ENCODE results near the gene DOCK6. TPM values are rescaled to one million over a fixed set of nuclear protein-coding genes. Genes with fewer than 3 reads are reported as not detected.
A peak's percentile ranks its signal among the peaks of the same experiment; 100 is the strongest.

DOCK6 gene
- total RNA-seq, 1 donor: 13.6 TPM

- DNase-seq (ENCODE audit: low read depth): no peak
- H3K4me3 ChIP-seq (ENCODE audit: low read depth, low read length): no peak overlapping the region
- TF ChIP-seq, protein P1, sequence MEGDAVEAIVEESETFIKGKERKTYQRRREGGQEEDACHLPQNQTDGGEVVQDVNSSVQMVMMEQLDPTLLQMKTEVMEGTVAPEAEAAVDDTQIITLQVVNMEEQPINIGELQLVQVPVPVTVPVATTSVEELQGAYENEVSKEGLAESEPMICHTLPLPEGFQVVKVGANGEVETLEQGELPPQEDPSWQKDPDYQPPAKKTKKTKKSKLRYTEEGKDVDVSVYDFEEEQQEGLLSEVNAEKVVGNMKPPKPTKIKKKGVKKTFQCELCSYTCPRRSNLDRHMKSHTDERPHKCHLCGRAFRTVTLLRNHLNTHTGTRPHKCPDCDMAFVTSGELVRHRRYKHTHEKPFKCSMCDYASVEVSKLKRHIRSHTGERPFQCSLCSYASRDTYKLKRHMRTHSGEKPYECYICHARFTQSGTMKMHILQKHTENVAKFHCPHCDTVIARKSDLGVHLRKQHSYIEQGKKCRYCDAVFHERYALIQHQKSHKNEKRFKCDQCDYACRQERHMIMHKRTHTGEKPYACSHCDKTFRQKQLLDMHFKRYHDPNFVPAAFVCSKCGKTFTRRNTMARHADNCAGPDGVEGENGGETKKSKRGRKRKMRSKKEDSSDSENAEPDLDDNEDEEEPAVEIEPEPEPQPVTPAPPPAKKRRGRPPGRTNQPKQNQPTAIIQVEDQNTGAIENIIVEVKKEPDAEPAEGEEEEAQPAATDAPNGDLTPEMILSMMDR (IDR thresholded peaks at IDR 0.05; ENCODE audit: insufficient read depth, low read length): no peak
Measured at GRCh38 chr19:11171144-11171543, 91.2 kb downstream of the DOCK6 start.

- TF ChIP-seq, protein P1 (IDR thresholded peaks at IDR 0.05; ENCODE audit: insufficient read depth, low read length): no peak
- no peak for DNase-seq (ENCODE audit: low read depth)
Measured at GRCh38 chr19:11169896-11170678, 92.2 kb downstream of the DOCK6 start.

DNA sequence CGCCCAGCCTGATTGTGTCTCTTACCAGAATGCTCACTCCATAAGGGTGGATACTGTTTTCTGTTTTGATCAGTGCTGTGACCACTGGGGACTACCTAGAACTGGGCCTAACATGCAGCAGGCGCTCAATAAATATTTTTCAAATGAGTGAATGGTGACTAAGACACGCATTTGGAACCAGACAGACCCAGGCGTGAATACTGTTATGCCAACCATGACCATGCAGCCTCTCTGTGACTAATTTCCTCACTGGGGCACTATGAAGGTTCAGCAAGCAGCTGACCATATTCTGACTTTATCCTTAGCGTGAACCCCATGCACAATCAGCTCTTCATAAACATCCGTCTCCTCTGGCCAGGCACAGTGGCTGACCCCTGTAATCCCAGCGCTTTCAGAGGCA lies 93.8 kb downstream of the DOCK6 start:
- TF ChIP-seq, protein P1 (IDR thresholded peaks at IDR 0.05; ENCODE audit: insufficient read depth, low read length): no peak
- no peak overlapping the region for H3K4me3 ChIP-seq (ENCODE audit: low read depth, low read length)

More at GRCh38 chr19:11169896-11170678, 92.2 kb downstream of the DOCK6 start:
- H3K4me3 ChIP-seq (ENCODE audit: low read depth, low read length): no peak overlapping the region

GRCh38 chr19:11166281-11167142 lies 95.8 kb downstream of the DOCK6 start:
- no peak overlapping the region for H3K4me3 ChIP-seq (ENCODE audit: low read depth, low read length)
- DNase-seq (ENCODE audit: low read depth): peak; percentile 74
- TF ChIP-seq, protein P1 (IDR thresholded peaks at IDR 0.05; ENCODE audit: insufficient read depth, low read length): no peak

More for the DNA sequence above, 93.8 kb downstream of the DOCK6 start:
- DNase-seq (ENCODE audit: low read depth): peak; percentile 93

- peak; percentile 55 for DNase-seq (ENCODE audit: low read depth)
- TF ChIP-seq, protein P1 (IDR thresholded peaks at IDR 0.05; ENCODE audit: insufficient read depth, low read length): no peak
- H3K4me3 ChIP-seq (ENCODE audit: low read depth, low read length): peak overlapping the region; percentile 46
Measured at GRCh38 chr19:11165486-11166030, 96.8 kb downstream of the DOCK6 start.

GRCh38 chr19:11164879-11165406 lies 97.4 kb downstream of the DOCK6 start:
- peak; percentile 100 for DNase-seq (ENCODE audit: low read depth)
- H3K4me3 ChIP-seq (ENCODE audit: low read depth, low read length): peak overlapping the region; percentile 54

More at GRCh38 chr19:11164879-11165406, 97.4 kb downstream of the DOCK6 start:
- TF ChIP-seq, protein P1 (IDR thresholded peaks at IDR 0.05; ENCODE audit: insufficient read depth, low read length): no peak
